HEK293 (cell line): Measurements from ENCODE around the gene TIMM10.

Experiments
- CTCF ChIA-PET: fragments of 350-600 bp; formaldehyde crosslinking; extraction: SDS; loops from one replicate; lab custom pipeline; 2021; ENCODE audit warnings: antibody characterized with exemption; lab: Yijun Ruan, JAX
- POLR2A ChIA-PET: fragments of 300-600 bp; formaldehyde crosslinking; extraction: SDS; loops from one replicate; lab custom pipeline; 2020; ENCODE audit warnings: antibody characterized with exemption, inconsistent platforms; lab: Yijun Ruan, JAX
- H3K27ac ChIP-seq: fragments of 200-500 bp; sonication (Bioruptor generic); 2 replicates; pipeline ENCODE4 v1.5.1; 2014; ENCODE audit warnings: low read depth, low read length, control low read depth, inconsistent platforms; ENCODE audit errors: extremely low read depth
- H3K36me3 ChIP-seq, 2 experiments: fragments of 200-500 bp in 1 of 2; sonication (Bioruptor generic) in 1 of 2; 1 replicate in 1 of 2; 2 replicates in 1 of 2; pipeline ENCODE4 v1.5.1; 2014 to 2017; ENCODE audit warnings: inconsistent platforms in 2 of 2, low read length in 2 of 2; ENCODE audit not compliant: control insufficient read depth in 2 of 2, insufficient read depth in 1 of 2
- H3K4me1 ChIP-seq: fragments of 200-500 bp; sonication (Bioruptor generic); 2 replicates; pipeline ENCODE4 v1.5.1; 2014; ENCODE audit warnings: mild to moderate bottlenecking, low read length, inconsistent platforms; ENCODE audit not compliant: control insufficient read depth, insufficient read depth
- H3K4me3 ChIP-seq: 2 replicates; pipeline ENCODE4 v1.5.1; 2011; ENCODE audit warnings: low read depth, mild to moderate bottlenecking, control low read depth, low read length, moderate library complexity
- H3K9me3 ChIP-seq: fragments of 200-500 bp; sonication (Bioruptor generic); 2 replicates; pipeline ENCODE4 v1.5.1; 2014; ENCODE audit warnings: low read depth, low read length, inconsistent platforms; ENCODE audit not compliant: control insufficient read depth, insufficient read depth
- GLIS2 ChIP-seq: fragments of 450-650 bp; formaldehyde crosslinking; IDR thresholded peaks from 2 replicates; pipeline ENCODE4 v1.5.1; 2016; ENCODE audit warnings: missing biosample characterization, missing genetic modification characterization
- MEIS1 ChIP-seq: sonication (generic); formaldehyde crosslinking; IDR thresholded peaks from 2 replicates; pipeline ENCODE4 v1.8.1; 2022; ENCODE audit warnings: missing genetic modification reagents, mild to moderate bottlenecking, borderline replicate concordance
- OSR2 ChIP-seq: fragments of 450-650 bp; formaldehyde crosslinking; IDR thresholded peaks from 2 replicates; pipeline ENCODE4 v1.5.1; 2016; ENCODE audit warnings: missing biosample characterization, missing genetic modification characterization
- TCF7L2 ChIP-seq: IDR thresholded peaks from 2 replicates; pipeline ENCODE4 v1.6.1; 2011; ENCODE audit warnings: low read depth, mild to moderate bottlenecking, inconsistent platforms, low read length, moderate library complexity, borderline replicate concordance
- ZBTB44 ChIP-seq: fragments of 450-650 bp; IDR thresholded peaks from 2 replicates; pipeline ENCODE4 v1.5.1; 2018; ENCODE audit warnings: missing biosample characterization, mild to moderate bottlenecking, missing genetic modification characterization
- ZBTB49 ChIP-seq: fragments of 450-650 bp; formaldehyde crosslinking; IDR thresholded peaks from 2 replicates; pipeline ENCODE4 v1.5.1; 2016; ENCODE audit warnings: missing biosample characterization, missing genetic modification characterization, low read depth
- ZFP41 ChIP-seq: fragments of 450-650 bp; formaldehyde crosslinking; IDR thresholded peaks from 2 replicates; pipeline ENCODE4 v1.5.1; 2016; ENCODE audit warnings: missing biosample characterization, missing genetic modification characterization, borderline replicate concordance
- ZNF280C ChIP-seq: fragments of 450-650 bp; formaldehyde crosslinking; IDR thresholded peaks from 2 replicates; pipeline ENCODE4 v1.5.1; 2016; ENCODE audit warnings: missing biosample characterization, missing genetic modification characterization
- ZNF350 ChIP-seq: fragments of 450-650 bp; formaldehyde crosslinking; IDR thresholded peaks from 2 replicates; pipeline ENCODE4 v1.5.0; 2017; ENCODE audit warnings: missing biosample characterization, mild to moderate bottlenecking, missing genetic modification characterization
- ZNF416 ChIP-seq: fragments of 450-650 bp; formaldehyde crosslinking; IDR thresholded peaks from 2 replicates; pipeline ENCODE4 v1.5.1; 2016; ENCODE audit warnings: missing biosample characterization, missing genetic modification characterization
- ZNF555 ChIP-seq: fragments of 450-650 bp; formaldehyde crosslinking; conservative IDR thresholded peaks from 2 replicates; pipeline ENCODE4 v1.5.1; 2017; ENCODE audit warnings: missing biosample characterization, mild to moderate bottlenecking, missing genetic modification characterization, inconsistent platforms
- ZNF660 ChIP-seq: fragments of 450-650 bp; IDR thresholded peaks from 2 replicates; pipeline ENCODE4 v1.5.1; 2018; ENCODE audit warnings: missing biosample characterization, mild to moderate bottlenecking, missing genetic modification characterization
- TF ChIP-seq, protein P1 (sequence below): fragments of 450-650 bp; formaldehyde crosslinking; IDR thresholded peaks from 2 replicates; pipeline ENCODE4 v1.5.1; 2016; ENCODE audit warnings: missing biosample characterization, missing genetic modification characterization
- TF ChIP-seq, protein P2 (sequence below): fragments of 450-650 bp; formaldehyde crosslinking; IDR thresholded peaks from 2 replicates; pipeline ENCODE4 v1.5.1; 2016; ENCODE audit warnings: missing biosample characterization, missing genetic modification characterization, borderline replicate concordance
- TF ChIP-seq, protein P3 (sequence below): fragments of 450-650 bp; formaldehyde crosslinking; IDR thresholded peaks from 2 replicates; pipeline ENCODE4 v1.5.1; 2016; ENCODE audit warnings: missing biosample characterization, missing genetic modification characterization

TIMM10 gene

GRCh38 chr11:57506522-57506921 lies 24.0 kb downstream of the TIMM10 start:
- TF ChIP-seq ZNF660 (tag by site-specific recombination) (no peak), GLIS2 (tag by site-specific recombination) (no peak), ZFP41 (tag by site-specific recombination) (no peak), ZNF555 (tag by site-specific recombination) (no peak), ZBTB44 (tag by site-specific recombination) (no peak), ZNF416 (tag by site-specific recombination) (no peak), ZNF350 (tag by site-specific recombination) (no peak)
- TF ChIP-seq, protein P1, sequence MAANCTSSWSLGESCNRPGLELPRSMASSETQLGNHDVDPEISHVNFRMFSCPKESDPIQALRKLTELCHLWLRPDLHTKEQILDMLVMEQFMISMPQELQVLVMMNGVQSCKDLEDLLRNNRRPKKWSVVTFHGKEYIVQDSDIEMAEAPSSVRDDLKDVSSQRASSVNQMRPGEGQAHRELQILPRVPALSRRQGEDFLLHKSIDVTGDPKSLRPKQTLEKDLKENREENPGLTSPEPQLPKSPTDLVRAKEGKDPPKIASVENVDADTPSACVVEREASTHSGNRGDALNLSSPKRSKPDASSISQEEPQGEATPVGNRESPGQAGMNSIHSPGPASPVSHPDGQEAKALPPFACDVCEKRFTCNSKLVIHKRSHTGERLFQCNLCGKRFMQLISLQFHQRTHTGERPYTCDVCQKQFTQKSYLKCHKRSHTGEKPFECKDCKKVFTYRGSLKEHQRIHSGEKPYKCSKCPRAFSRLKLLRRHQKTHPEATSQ, result no peak
- Histone ChIP-seq H3K4me1 (no peaks in the 10 kb centered on the region), H3K36me3 (no peaks in the 10 kb centered on the region), H3K9me3 (no peaks in the 10 kb centered on the region), H3K27ac (no peak overlapping the region), H3K4me3 (no peak overlapping the region)
- CTCF ChIA-PET, result interaction anchor here (3.1 to 4.4 kb wide), 2 partner anchors 13 to 21 kb away, joined by 16 to 31 read pairs; no protein-coding TSS in a partner anchor
- POLR2A ChIA-PET, result no interaction called here

GRCh38 chr11:57504511-57504910 lies 26.0 kb downstream of the TIMM10 start:
- Histone ChIP-seq H3K36me3 (peaks cover 0 to 5% of the 10 kb centered on the region in 2 experiments; a peak in 1 of 3 replicates), H3K4me1 (no peaks in the 10 kb centered on the region), H3K27ac (no peak overlapping the region), H3K4me3 (no peak overlapping the region), H3K9me3 (no peaks in the 10 kb centered on the region)
- ChIA-PET POLR2A (no interaction called here), CTCF (interaction anchor here (0.7 to 4.4 kb wide), 4 partner anchors 11 to 47 kb away, joined by 3 to 31 read pairs (median 10); no protein-coding TSS in a partner anchor)
- TF ChIP-seq ZNF280C (tag by site-specific recombination) (no peak), OSR2 (tag by site-specific recombination) (no peak), MEIS1 (CRISPR knock-in tag) (no peak), TCF7L2 (no peak), ZBTB49 (no peak)
- TF ChIP-seq, protein P2, sequence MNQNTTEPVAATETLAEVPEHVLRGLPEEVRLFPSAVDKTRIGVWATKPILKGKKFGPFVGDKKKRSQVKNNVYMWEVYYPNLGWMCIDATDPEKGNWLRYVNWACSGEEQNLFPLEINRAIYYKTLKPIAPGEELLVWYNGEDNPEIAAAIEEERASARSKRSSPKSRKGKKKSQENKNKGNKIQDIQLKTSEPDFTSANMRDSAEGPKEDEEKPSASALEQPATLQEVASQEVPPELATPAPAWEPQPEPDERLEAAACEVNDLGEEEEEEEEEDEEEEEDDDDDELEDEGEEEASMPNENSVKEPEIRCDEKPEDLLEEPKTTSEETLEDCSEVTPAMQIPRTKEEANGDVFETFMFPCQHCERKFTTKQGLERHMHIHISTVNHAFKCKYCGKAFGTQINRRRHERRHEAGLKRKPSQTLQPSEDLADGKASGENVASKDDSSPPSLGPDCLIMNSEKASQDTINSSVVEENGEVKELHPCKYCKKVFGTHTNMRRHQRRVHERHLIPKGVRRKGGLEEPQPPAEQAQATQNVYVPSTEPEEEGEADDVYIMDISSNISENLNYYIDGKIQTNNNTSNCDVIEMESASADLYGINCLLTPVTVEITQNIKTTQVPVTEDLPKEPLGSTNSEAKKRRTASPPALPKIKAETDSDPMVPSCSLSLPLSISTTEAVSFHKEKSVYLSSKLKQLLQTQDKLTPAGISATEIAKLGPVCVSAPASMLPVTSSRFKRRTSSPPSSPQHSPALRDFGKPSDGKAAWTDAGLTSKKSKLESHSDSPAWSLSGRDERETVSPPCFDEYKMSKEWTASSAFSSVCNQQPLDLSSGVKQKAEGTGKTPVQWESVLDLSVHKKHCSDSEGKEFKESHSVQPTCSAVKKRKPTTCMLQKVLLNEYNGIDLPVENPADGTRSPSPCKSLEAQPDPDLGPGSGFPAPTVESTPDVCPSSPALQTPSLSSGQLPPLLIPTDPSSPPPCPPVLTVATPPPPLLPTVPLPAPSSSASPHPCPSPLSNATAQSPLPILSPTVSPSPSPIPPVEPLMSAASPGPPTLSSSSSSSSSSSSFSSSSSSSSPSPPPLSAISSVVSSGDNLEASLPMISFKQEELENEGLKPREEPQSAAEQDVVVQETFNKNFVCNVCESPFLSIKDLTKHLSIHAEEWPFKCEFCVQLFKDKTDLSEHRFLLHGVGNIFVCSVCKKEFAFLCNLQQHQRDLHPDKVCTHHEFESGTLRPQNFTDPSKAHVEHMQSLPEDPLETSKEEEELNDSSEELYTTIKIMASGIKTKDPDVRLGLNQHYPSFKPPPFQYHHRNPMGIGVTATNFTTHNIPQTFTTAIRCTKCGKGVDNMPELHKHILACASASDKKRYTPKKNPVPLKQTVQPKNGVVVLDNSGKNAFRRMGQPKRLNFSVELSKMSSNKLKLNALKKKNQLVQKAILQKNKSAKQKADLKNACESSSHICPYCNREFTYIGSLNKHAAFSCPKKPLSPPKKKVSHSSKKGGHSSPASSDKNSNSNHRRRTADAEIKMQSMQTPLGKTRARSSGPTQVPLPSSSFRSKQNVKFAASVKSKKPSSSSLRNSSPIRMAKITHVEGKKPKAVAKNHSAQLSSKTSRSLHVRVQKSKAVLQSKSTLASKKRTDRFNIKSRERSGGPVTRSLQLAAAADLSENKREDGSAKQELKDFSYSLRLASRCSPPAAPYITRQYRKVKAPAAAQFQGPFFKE (tag by site-specific recombination), result no peak
- TF ChIP-seq, protein P3, sequence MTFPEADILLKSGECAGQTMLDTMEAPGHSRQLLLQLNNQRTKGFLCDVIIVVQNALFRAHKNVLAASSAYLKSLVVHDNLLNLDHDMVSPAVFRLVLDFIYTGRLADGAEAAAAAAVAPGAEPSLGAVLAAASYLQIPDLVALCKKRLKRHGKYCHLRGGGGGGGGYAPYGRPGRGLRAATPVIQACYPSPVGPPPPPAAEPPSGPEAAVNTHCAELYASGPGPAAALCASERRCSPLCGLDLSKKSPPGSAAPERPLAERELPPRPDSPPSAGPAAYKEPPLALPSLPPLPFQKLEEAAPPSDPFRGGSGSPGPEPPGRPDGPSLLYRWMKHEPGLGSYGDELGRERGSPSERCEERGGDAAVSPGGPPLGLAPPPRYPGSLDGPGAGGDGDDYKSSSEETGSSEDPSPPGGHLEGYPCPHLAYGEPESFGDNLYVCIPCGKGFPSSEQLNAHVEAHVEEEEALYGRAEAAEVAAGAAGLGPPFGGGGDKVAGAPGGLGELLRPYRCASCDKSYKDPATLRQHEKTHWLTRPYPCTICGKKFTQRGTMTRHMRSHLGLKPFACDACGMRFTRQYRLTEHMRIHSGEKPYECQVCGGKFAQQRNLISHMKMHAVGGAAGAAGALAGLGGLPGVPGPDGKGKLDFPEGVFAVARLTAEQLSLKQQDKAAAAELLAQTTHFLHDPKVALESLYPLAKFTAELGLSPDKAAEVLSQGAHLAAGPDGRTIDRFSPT (tag by site-specific recombination), result no peak
